NCI-H1092 treated with DMSO at 0.1 percent for 48 hours (cell line): ENCODE results near the gene GSTT4.
"Not testable (repeated sequence)": the region's sequence is repeated elsewhere in the genome, so short reads cannot be mapped to it uniquely, and the experiment has no call there.

Experiments used
- DNase-seq: peaks from one replicate; lab custom pipeline; 2025; lab: John Stamatoyannopoulos, UW

Gene GSTT4

GRCh38 chr22:24005201-24005600 is at the start of gene GSTT4:
Gene GSTT4, minus strand, starts transcription at chr22:24005453. Its CDS starts 97 bp downstream, at chr22:24005356.
- DNase-seq = no peak

- DNase-seq = no peak
These were observed 49.1 kb upstream of the GSTT4 start for GRCh38 chr22:24054356-24054755.

GRCh38 chr22:24053481-24054226 is 48.4 kb upstream of the GSTT4 start:
- no peak for DNase-seq

- DNase-seq = no peak
These were observed 46.3 kb upstream of the GSTT4 start for GRCh38 chr22:24051568-24051967.

- DNase-seq = no peak
These were observed 45.8 kb upstream of the GSTT4 start for GRCh38 chr22:24051028-24051427.

GRCh38 chr22:24049978-24050377 is 44.7 kb upstream of the GSTT4 start:
- no peak for DNase-seq

GRCh38 chr22:24049211-24049610 is 44.0 kb upstream of the GSTT4 start:
- DNase-seq = no peak

- DNase-seq = no peak
These were observed 40.8 kb upstream of the GSTT4 start for GRCh38 chr22:24046024-24046423.

- no peak for DNase-seq
These were observed 38.7 kb upstream of the GSTT4 start for GRCh38 chr22:24043958-24044357.

GRCh38 chr22:24043465-24043864 is 38.2 kb upstream of the GSTT4 start:
- DNase-seq = not testable (repeated sequence)

- DNase-seq = no peak
These were observed 35.7 kb upstream of the GSTT4 start for GRCh38 chr22:24040946-24041345.

- no peak for DNase-seq
These were observed 33.8 kb upstream of the GSTT4 start for GRCh38 chr22:24039046-24039445.

- DNase-seq = no peak
These were observed 32.9 kb upstream of the GSTT4 start for GRCh38 chr22:24037851-24038765.

GRCh38 chr22:24035296-24035695 is 30.0 kb upstream of the GSTT4 start:
- DNase-seq = no peak

GRCh38 chr22:24033731-24034130 is 28.5 kb upstream of the GSTT4 start:
- DNase-seq = no peak

GRCh38 chr22:24030186-24030702 is 25.0 kb upstream of the GSTT4 start:
- peak; percentile 26 for DNase-seq

GRCh38 chr22:24029304-24029703 is 24.1 kb upstream of the GSTT4 start:
- no peak for DNase-seq

- no peak for DNase-seq
These were observed 23.3 kb upstream of the GSTT4 start for GRCh38 chr22:24028533-24028932.

GRCh38 chr22:24027991-24028390 is 22.7 kb upstream of the GSTT4 start:
- DNase-seq = no peak

- no peak for DNase-seq
These were observed 22.2 kb upstream of the GSTT4 start for GRCh38 chr22:24027389-24027975.

GRCh38 chr22:24026733-24027132 is 21.5 kb upstream of the GSTT4 start:
- DNase-seq = no peak

- DNase-seq = no peak
These were observed 20.8 kb upstream of the GSTT4 start for GRCh38 chr22:24026056-24026455.
